Measurements from ENCODE around the gene KRTAP5-9.
"Not testable (repeated sequence)": the region's sequence is repeated elsewhere in the genome, so short reads cannot be mapped to it uniquely, and the experiment has no call there.

KRTAP5-9 gene

GRCh38 chr11:71557257-71557656 is 9.0 kb downstream of the KRTAP5-9 start:
- DNase-seq (ENCODE audit: low read depth in 2 of 2, low spot score in 1 of 2), result no peak

- DNase-seq (ENCODE audit: low read depth in 2 of 2, low spot score in 1 of 2), result no peak
These were observed 10.8 kb downstream of the KRTAP5-9 start for GRCh38 chr11:71558996-71559395.

GRCh38 chr11:71562120-71562519 is 13.9 kb downstream of the KRTAP5-9 start:
- no peak for DNase-seq (ENCODE audit: low read depth in 2 of 2, low spot score in 1 of 2)

GRCh38 chr11:71563406-71563805 is 15.2 kb downstream of the KRTAP5-9 start:
- no peak for DNase-seq (ENCODE audit: low read depth in 2 of 2, low spot score in 1 of 2)

GRCh38 chr11:71564430-71564829 is 16.2 kb downstream of the KRTAP5-9 start:
- DNase-seq (ENCODE audit: low read depth in 2 of 2, low spot score in 1 of 2), result no peak

GRCh38 chr11:71565263-71565662 is 17.0 kb downstream of the KRTAP5-9 start, which contains the start of gene KRTAP5-10:
Gene KRTAP5-10, plus strand, starts transcription at chr11:71565563. Its CDS starts 25 bp downstream, at chr11:71565588.
- no peak for DNase-seq (ENCODE audit: low read depth in 2 of 2, low spot score in 1 of 2)

GRCh38 chr11:71566081-71566620 is 17.9 kb downstream of the KRTAP5-9 start:
- no peak for DNase-seq (ENCODE audit: low read depth in 2 of 2, low spot score in 1 of 2)

GRCh38 chr11:71566626-71567599 is 18.7 kb downstream of the KRTAP5-9 start:
- DNase-seq (ENCODE audit: low read depth in 2 of 2, low spot score in 1 of 2), result not testable (repeated sequence)

- DNase-seq (ENCODE audit: low read depth in 2 of 2, low spot score in 1 of 2), result not testable (repeated sequence)
These were observed 19.4 kb downstream of the KRTAP5-9 start for GRCh38 chr11:71567633-71568032.

GRCh38 chr11:71568704-71569349 is 20.6 kb downstream of the KRTAP5-9 start:
- no peak for DNase-seq (ENCODE audit: low read depth in 2 of 2, low spot score in 1 of 2)

GRCh38 chr11:71571101-71571850 is 23.1 kb downstream of the KRTAP5-9 start:
- DNase-seq (ENCODE audit: low read depth in 2 of 2, low spot score in 1 of 2), result not testable (repeated sequence)

GRCh38 chr11:71572811-71573210 is 24.6 kb downstream of the KRTAP5-9 start:
- DNase-seq (ENCODE audit: low read depth in 2 of 2, low spot score in 1 of 2), result no peak

GRCh38 chr11:71574418-71574817 is 26.2 kb downstream of the KRTAP5-9 start:
- no peak for DNase-seq (ENCODE audit: low read depth in 2 of 2, low spot score in 1 of 2)

GRCh38 chr11:71575723-71576424 is 27.7 kb downstream of the KRTAP5-9 start:
- DNase-seq (ENCODE audit: low read depth in 2 of 2, low spot score in 1 of 2), result no peak

- DNase-seq (ENCODE audit: low read depth in 2 of 2, low spot score in 1 of 2), result not testable (repeated sequence)
These were observed 28.7 kb downstream of the KRTAP5-9 start for GRCh38 chr11:71576688-71577465.

GRCh38 chr11:71577469-71578004 is 29.3 kb downstream of the KRTAP5-9 start:
- no peak for DNase-seq (ENCODE audit: low read depth in 2 of 2, low spot score in 1 of 2)

- DNase-seq (ENCODE audit: low read depth in 2 of 2, low spot score in 1 of 2), result not testable (repeated sequence)
These were observed 31.3 kb downstream of the KRTAP5-9 start for GRCh38 chr11:71579513-71579912.

GRCh38 chr11:71580057-71581003 is 32.1 kb downstream of the KRTAP5-9 start:
- DNase-seq (ENCODE audit: low read depth in 2 of 2, low spot score in 1 of 2), result no peak

Measured in stimulated activated CD8-positive, alpha-beta memory T cell treated with anti-CD3 and anti-CD28 coated beads, Interleukin-4, amount 100 ng/mL, for 1 hour (primary cell).